ENCODE results near the gene XRCC4.

GRCh38 chr5:83265318-83265717, 188.0 kb downstream of the XRCC4 start:
- TF ChIP-seq MAX (IDR thresholded peaks at IDR 0.05; ENCODE audit: low read depth, low read length): no peak
- TF ChIP-seq, protein P1, sequence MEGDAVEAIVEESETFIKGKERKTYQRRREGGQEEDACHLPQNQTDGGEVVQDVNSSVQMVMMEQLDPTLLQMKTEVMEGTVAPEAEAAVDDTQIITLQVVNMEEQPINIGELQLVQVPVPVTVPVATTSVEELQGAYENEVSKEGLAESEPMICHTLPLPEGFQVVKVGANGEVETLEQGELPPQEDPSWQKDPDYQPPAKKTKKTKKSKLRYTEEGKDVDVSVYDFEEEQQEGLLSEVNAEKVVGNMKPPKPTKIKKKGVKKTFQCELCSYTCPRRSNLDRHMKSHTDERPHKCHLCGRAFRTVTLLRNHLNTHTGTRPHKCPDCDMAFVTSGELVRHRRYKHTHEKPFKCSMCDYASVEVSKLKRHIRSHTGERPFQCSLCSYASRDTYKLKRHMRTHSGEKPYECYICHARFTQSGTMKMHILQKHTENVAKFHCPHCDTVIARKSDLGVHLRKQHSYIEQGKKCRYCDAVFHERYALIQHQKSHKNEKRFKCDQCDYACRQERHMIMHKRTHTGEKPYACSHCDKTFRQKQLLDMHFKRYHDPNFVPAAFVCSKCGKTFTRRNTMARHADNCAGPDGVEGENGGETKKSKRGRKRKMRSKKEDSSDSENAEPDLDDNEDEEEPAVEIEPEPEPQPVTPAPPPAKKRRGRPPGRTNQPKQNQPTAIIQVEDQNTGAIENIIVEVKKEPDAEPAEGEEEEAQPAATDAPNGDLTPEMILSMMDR (IDR thresholded peaks at IDR 0.05; ENCODE audit: low read depth, low read length): no peak
- no peak for TF ChIP-seq POLR2A (IDR thresholded peaks at IDR 0.05; ENCODE audit: extremely low read depth, insufficient read length)
- TF ChIP-seq MYC (IDR thresholded peaks at IDR 0.05; ENCODE audit: low read depth, low read length): no peak

Measured in NB4 (cell line).